Ovary (tissue), 3 donors: ENCODE results near the gene HLTF.

Experiments
- CTCF ChIP-seq, 3 donors: fragments of 450-650 bp in 2 of 3; fragments of 200-600 bp in 1 of 3; IDR thresholded peaks; one replicate each; pipeline versions ENCODE4 v1.5.1 to v1.8.0; 2016 to 2022; ENCODE audit warnings: antibody characterized with exemption in 3 of 3, mild to moderate bottlenecking in 1 of 3
- POLR2A ChIP-seq: fragments of 450-650 bp; IDR thresholded peaks from one replicate; pipeline ENCODE4 v1.6.1; 2017; ENCODE audit warnings: antibody characterized with exemption, mild to moderate bottlenecking, moderate library complexity
- donor health status: DM: no; HTN: no; CAD: no.

DNA sequence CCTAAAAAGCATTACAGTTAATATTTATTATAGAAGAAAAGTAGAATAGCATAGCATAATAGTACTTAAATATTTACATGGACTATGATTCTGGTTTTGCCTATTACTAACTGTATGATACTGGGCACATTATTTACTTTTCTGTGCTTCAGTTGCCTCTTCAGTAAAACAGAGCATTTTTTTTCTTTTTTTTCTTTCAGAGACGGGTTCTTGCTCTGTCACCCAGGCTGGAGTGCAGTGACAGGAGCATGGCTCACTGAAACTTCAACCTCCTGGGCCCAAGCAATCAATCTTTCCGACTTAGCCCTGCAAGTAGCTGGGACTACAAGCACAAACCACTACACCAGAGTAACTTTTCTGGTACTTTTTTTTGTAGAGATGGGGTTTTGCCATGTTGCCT, 48.0 kb downstream of the HLTF start:
- TF ChIP-seq POLR2A, result no peak
- TF ChIP-seq CTCF (IDR thresholded peaks at IDR 0.05), result no peak
